KMS-11 (cell line): ENCODE results near the gene GPC4.

Source experiments
- H2AFZ ChIP-seq: fragments of 200-600 bp; sonication (generic); 2 replicates; pipeline ENCODE4 v1.6.1; 2016; ENCODE audit warnings: antibody characterized with exemption, mixed run types, low read depth
- H3K27ac ChIP-seq: fragments of 200-600 bp; sonication (generic); 2 replicates; pipeline ENCODE4 v1.6.1; 2016; ENCODE audit warnings: mild to moderate bottlenecking, mixed run types
- H3K27me3 ChIP-seq: fragments of 200-600 bp; sonication (generic); 2 replicates; pipeline ENCODE4 v1.6.1; 2017; ENCODE audit warnings: mild to moderate bottlenecking, low read depth, mixed run types, moderate library complexity; ENCODE audit not compliant: insufficient read depth
- H3K36me3 ChIP-seq: fragments of 200-600 bp; sonication (generic); 2 replicates; pipeline ENCODE4 v1.6.1; 2017; ENCODE audit warnings: mild to moderate bottlenecking, mixed run types; ENCODE audit not compliant: insufficient read depth
- H3K4me1 ChIP-seq: fragments of 200-600 bp; sonication (generic); 2 replicates; pipeline ENCODE4 v1.6.1; 2016; ENCODE audit warnings: mild to moderate bottlenecking, low read depth, mixed run types; ENCODE audit not compliant: poor library complexity, severe bottlenecking
- H3K4me2 ChIP-seq: fragments of 200-600 bp; sonication (generic); 2 replicates; pipeline ENCODE4 v1.7.0; 2016; ENCODE audit warnings: mild to moderate bottlenecking, mixed run types
- H3K4me3 ChIP-seq: fragments of 200-600 bp; sonication (generic); IDR thresholded peaks from 2 replicates; pipeline ENCODE4 v1.6.1; 2017; ENCODE audit warnings: low read depth, low read length, mixed read lengths; ENCODE audit not compliant: insufficient read depth
- H3K79me2 ChIP-seq: fragments of 200-600 bp; sonication (generic); 2 replicates; pipeline ENCODE4 v1.6.1; 2016; ENCODE audit warnings: low read depth, mixed run types; ENCODE audit not compliant: insufficient read depth
- H3K9ac ChIP-seq: fragments of 200-600 bp; sonication (generic); 2 replicates; pipeline ENCODE4 v1.6.1; 2016; ENCODE audit warnings: mild to moderate bottlenecking, mixed run types
- H4K20me1 ChIP-seq: fragments of 200-600 bp; sonication (generic); 2 replicates; pipeline ENCODE4 v1.6.1; 2016; ENCODE audit warnings: mild to moderate bottlenecking, mixed run types; ENCODE audit not compliant: insufficient read depth
- TF ChIP-seq, protein P1 (sequence below): fragments of 200-600 bp; sonication (generic); conservative IDR thresholded peaks from 2 replicates; pipeline ENCODE4 v1.6.1; 2017; ENCODE audit warnings: low read depth, mild to moderate bottlenecking, antibody characterized with exemption, low read length, moderate library complexity, mixed read lengths

The GPC4 gene

DNA sequence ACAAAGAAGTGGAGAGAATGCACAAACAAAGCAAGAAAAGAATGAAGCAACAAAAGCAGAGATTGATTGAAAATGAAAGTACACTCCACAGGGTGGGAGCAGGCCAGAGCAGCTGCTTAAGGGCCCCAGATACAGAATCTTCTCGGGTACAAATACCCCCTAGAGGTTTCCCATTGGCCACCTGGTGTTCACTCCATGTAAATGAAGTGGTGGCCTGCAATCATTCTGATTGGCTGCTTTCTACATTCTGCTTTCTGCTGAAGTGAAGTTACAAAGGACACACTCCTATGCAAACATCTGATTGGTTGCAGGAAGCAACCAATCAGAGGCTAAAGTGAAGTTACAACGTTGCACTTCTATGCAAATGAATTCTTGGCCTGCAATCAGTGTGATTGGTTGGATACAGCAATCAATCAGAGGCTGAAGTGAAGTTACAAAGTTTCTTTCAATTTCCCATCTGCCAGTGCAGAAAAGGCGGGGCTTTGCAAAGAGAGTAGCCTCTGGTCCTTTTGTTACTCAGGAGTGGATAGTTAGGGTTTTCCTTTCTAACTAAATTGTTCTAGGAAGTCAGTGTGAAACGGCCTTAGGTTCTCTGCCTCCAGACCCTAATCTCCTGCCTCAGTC is 19.0 kb upstream of the GPC4 start:
- H3K4me2 ChIP-seq: no peak overlapping the region
- no peaks in the 10 kb centered on the region for H3K36me3 ChIP-seq
- TF ChIP-seq, protein P1, sequence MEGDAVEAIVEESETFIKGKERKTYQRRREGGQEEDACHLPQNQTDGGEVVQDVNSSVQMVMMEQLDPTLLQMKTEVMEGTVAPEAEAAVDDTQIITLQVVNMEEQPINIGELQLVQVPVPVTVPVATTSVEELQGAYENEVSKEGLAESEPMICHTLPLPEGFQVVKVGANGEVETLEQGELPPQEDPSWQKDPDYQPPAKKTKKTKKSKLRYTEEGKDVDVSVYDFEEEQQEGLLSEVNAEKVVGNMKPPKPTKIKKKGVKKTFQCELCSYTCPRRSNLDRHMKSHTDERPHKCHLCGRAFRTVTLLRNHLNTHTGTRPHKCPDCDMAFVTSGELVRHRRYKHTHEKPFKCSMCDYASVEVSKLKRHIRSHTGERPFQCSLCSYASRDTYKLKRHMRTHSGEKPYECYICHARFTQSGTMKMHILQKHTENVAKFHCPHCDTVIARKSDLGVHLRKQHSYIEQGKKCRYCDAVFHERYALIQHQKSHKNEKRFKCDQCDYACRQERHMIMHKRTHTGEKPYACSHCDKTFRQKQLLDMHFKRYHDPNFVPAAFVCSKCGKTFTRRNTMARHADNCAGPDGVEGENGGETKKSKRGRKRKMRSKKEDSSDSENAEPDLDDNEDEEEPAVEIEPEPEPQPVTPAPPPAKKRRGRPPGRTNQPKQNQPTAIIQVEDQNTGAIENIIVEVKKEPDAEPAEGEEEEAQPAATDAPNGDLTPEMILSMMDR: no peak
- H2AFZ ChIP-seq: no peak overlapping the region
- H3K27me3 ChIP-seq: no peaks in the 10 kb centered on the region
- H3K27ac ChIP-seq: no peak overlapping the region
- no peak overlapping the region for H3K4me3 ChIP-seq
- no peaks in the 10 kb centered on the region for H3K79me2 ChIP-seq
- no peaks in the 10 kb centered on the region for H4K20me1 ChIP-seq
- no peaks in the 10 kb centered on the region for H3K4me1 ChIP-seq
- no peak overlapping the region for H3K9ac ChIP-seq

DNA sequence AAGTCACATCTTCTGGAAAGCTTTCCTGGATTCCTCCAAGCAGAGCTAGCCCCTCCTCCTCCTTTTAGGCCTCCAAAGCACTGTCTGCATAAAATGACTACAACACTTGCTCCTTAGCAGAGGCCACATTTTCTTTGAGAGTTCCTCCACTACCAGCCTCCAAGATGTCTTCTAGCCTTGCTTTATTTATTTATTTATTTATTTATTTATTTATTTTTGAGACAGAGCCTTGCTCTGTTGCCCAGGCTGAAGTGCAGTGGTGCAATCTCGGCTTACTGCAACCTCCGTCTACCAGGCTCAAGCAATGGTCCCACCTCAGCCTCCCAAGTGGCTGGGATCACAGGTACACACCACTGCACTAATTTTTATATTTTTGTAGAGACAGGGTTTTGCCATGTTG is 4.6 kb upstream of the GPC4 start:
- Histone ChIP-seq H3K36me3 (no peaks in the 10 kb centered on the region), H3K4me3 (no peak overlapping the region), H3K4me1 (no peaks in the 10 kb centered on the region), H3K27ac (no peak overlapping the region), H3K4me2 (no peak overlapping the region), H2AFZ (no peak overlapping the region), H3K27me3 (no peaks in the 10 kb centered on the region), H3K79me2 (no peaks in the 10 kb centered on the region), H4K20me1 (no peaks in the 10 kb centered on the region), H3K9ac (no peak overlapping the region)
- TF ChIP-seq, protein P1: no peak

DNA sequence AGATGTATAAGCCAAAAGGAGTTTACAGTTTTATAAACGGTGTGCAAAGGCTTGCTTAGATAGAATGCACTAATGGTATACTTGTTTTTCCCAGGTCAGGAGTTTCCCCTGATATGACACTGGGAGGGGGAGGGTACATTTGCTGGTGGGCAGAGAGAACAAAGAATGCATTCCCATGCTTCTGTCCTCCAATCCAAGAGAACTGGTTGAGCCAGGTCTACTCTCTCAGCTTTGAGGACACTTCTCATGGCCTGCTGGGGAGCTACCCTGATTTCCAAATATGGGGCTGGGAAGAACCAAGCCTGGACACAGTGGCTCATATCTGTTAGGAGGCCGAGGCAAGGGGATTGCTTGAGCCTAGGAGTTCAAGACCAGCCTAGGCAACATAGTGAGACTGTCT is 3.3 kb upstream of the GPC4 start:
- Histone ChIP-seq H4K20me1 (no peaks in the 10 kb centered on the region), H3K9ac (no peak overlapping the region), H3K4me2 (no peak overlapping the region), H3K79me2 (no peaks in the 10 kb centered on the region), H3K27me3 (no peaks in the 10 kb centered on the region), H3K4me1 (no peaks in the 10 kb centered on the region), H2AFZ (no peak overlapping the region), H3K4me3 (no peak overlapping the region), H3K27ac (no peak overlapping the region), H3K36me3 (no peaks in the 10 kb centered on the region)
- TF ChIP-seq, protein P1: no peak

DNA sequence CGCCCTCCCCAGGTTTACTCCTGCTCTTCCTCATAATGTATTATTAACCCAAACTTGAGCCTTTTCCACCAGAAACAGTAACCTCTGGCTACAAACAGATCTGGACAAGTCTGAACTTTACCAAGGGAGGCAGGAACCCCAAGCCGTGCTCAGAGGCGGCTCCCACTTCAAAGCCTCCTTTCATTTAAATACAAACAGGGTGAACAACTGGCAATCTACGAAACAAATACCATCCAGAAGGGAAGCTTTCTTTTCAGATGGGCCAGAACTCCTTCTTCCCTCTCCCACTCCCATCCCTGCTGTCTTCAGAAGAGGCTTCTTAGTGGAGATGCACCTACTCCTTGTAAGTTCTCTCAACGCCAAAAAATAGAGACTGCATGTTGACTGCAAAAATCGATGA is 2.1 kb upstream of the GPC4 start:
- Histone ChIP-seq H3K36me3 (no peaks in the 10 kb centered on the region), H3K4me2 (no peak overlapping the region), H3K27ac (no peak overlapping the region), H3K27me3 (no peaks in the 10 kb centered on the region), H3K4me1 (no peaks in the 10 kb centered on the region), H3K79me2 (no peaks in the 10 kb centered on the region), H3K9ac (no peak overlapping the region), H4K20me1 (no peaks in the 10 kb centered on the region), H3K4me3 (no peak overlapping the region), H2AFZ (no peak overlapping the region)
- TF ChIP-seq, protein P1: no peak
